NCI-H2029 treated with DMSO at 0.1 percent for 48 hours (cell line): ENCODE data around the gene IDH3A.

ENCODE experiments used
- DNase-seq: peaks from one replicate; lab custom pipeline; 2025; lab: John Stamatoyannopoulos, UW

The IDH3A gene

GRCh38 chr15:78168608-78169007, 19.4 kb downstream of the IDH3A start:
- DNase-seq: no peak

- DNase-seq: no peak
Measured at GRCh38 chr15:78170848-78171773, 21.9 kb downstream of the IDH3A start.

GRCh38 chr15:78171864-78172472, 22.8 kb downstream of the IDH3A start:
- no peak for DNase-seq

- DNase-seq: no peak
Measured at GRCh38 chr15:78174401-78174800, 25.2 kb downstream of the IDH3A start.

- no peak for DNase-seq
Measured at GRCh38 chr15:78175330-78175729, 26.2 kb downstream of the IDH3A start.

- no peak for DNase-seq
Measured at GRCh38 chr15:78177447-78177873, 28.3 kb downstream of the IDH3A start.

GRCh38 chr15:78178064-78178463, 28.9 kb downstream of the IDH3A start:
- DNase-seq: no peak

- no peak for DNase-seq
Measured at GRCh38 chr15:78179286-78179840, 30.2 kb downstream of the IDH3A start.

GRCh38 chr15:78179906-78180305, 30.7 kb downstream of the IDH3A start:
- no peak for DNase-seq

GRCh38 chr15:78182336-78182700, 33.2 kb downstream of the IDH3A start:
- no peak for DNase-seq

GRCh38 chr15:78182821-78183220, 33.7 kb downstream of the IDH3A start:
- no peak for DNase-seq

- no peak for DNase-seq
Measured at GRCh38 chr15:78192826-78193594, 43.8 kb downstream of the IDH3A start.

GRCh38 chr15:78193731-78194567, 44.8 kb downstream of the IDH3A start:
- DNase-seq: no peak

- no peak for DNase-seq
Measured at GRCh38 chr15:78194568-78194925, 45.4 kb downstream of the IDH3A start.

- no peak for DNase-seq
Measured at GRCh38 chr15:78195735-78196201, 46.6 kb downstream of the IDH3A start.

- DNase-seq: no peak
Measured at GRCh38 chr15:78197632-78198031, 48.5 kb downstream of the IDH3A start.

GRCh38 chr15:78200276-78200930, 51.2 kb downstream of the IDH3A start:
- no peak for DNase-seq

GRCh38 chr15:78201281-78202190, 52.4 kb downstream of the IDH3A start:
- no peak for DNase-seq

GRCh38 chr15:78203346-78204225, 54.4 kb downstream of the IDH3A start:
- DNase-seq: no peak
